ENCODE measurements around the gene ARHGEF10L.

Gene ARHGEF10L

GRCh38 chr1:17511188-17511587 is 28.3 kb upstream of the ARHGEF10L start:
- Histone ChIP-seq H3K4me3 (ENCODE audit: low read length) (no peak overlapping the region), H3K27me3 (ENCODE audit: insufficient read depth, low read length) (no peaks in the 10 kb centered on the region), H3K36me3 (ENCODE audit: insufficient read depth, low read depth, low read length) (no peaks in the 10 kb centered on the region), H3K9me3 (ENCODE audit: insufficient read depth, low read depth, low read length) (no peaks in the 10 kb centered on the region), H3K4me1 (ENCODE audit: insufficient read depth, low read length) (no peaks in the 10 kb centered on the region; the same call in 1 of the 2 replicates), H3K9ac (ENCODE audit: low read depth, low read length) (no peak overlapping the region), H3K27ac (ENCODE audit: low read length) (no peak overlapping the region)

GRCh38 chr1:17513131-17513530 is 26.4 kb upstream of the ARHGEF10L start:
- H3K36me3 ChIP-seq (ENCODE audit: insufficient read depth, low read depth, low read length) = no peaks in the 10 kb centered on the region
- no peaks in the 10 kb centered on the region for H3K27me3 ChIP-seq (ENCODE audit: insufficient read depth, low read length)
- no peak overlapping the region for H3K27ac ChIP-seq (ENCODE audit: low read length)
- H3K4me3 ChIP-seq (ENCODE audit: low read length) = no peak overlapping the region
- H3K9me3 ChIP-seq (ENCODE audit: insufficient read depth, low read depth, low read length) = no peaks in the 10 kb centered on the region
- peaks cover 6% of the 10 kb centered on the region; the same call in 1 of the 2 replicates for H3K4me1 ChIP-seq (ENCODE audit: insufficient read depth, low read length)
- no peak overlapping the region for H3K9ac ChIP-seq (ENCODE audit: low read depth, low read length)

- H3K27me3 ChIP-seq (ENCODE audit: insufficient read depth, low read length) = no peaks in the 10 kb centered on the region
These were observed 24.7 kb upstream of the ARHGEF10L start for GRCh38 chr1:17514776-17515175.

GRCh38 chr1:17515902-17516301 is 23.6 kb upstream of the ARHGEF10L start:
- Histone ChIP-seq H3K4me3 (ENCODE audit: low read length) (no peak overlapping the region), H3K9me3 (ENCODE audit: insufficient read depth, low read depth, low read length) (no peaks in the 10 kb centered on the region), H3K36me3 (ENCODE audit: insufficient read depth, low read depth, low read length) (no peaks in the 10 kb centered on the region), H3K9ac (ENCODE audit: low read depth, low read length) (peak overlapping the region; percentile 30; the same call in 1 of the 2 replicates), H3K27me3 (ENCODE audit: insufficient read depth, low read length) (no peaks in the 10 kb centered on the region), H3K4me1 (ENCODE audit: insufficient read depth, low read length) (peaks cover 14% of the 10 kb centered on the region; the same call in 1 of the 2 replicates), H3K27ac (ENCODE audit: low read length) (no peak overlapping the region)

More at GRCh38 chr1:17514776-17515175, 24.7 kb upstream of the ARHGEF10L start:
- H3K9ac ChIP-seq (ENCODE audit: low read depth, low read length) = no peak overlapping the region
- H3K27ac ChIP-seq (ENCODE audit: low read length) = no peak overlapping the region
- no peaks in the 10 kb centered on the region for H3K36me3 ChIP-seq (ENCODE audit: insufficient read depth, low read depth, low read length)
- peaks cover 6% of the 10 kb centered on the region; the same call in 1 of the 2 replicates for H3K4me1 ChIP-seq (ENCODE audit: insufficient read depth, low read length)
- no peaks in the 10 kb centered on the region for H3K9me3 ChIP-seq (ENCODE audit: insufficient read depth, low read depth, low read length)
- H3K4me3 ChIP-seq (ENCODE audit: low read length) = no peak overlapping the region

- peak overlapping the region; percentile 30; the same call in 1 of the 2 replicates for H3K9ac ChIP-seq (ENCODE audit: low read depth, low read length)
- no peak overlapping the region for H3K27ac ChIP-seq (ENCODE audit: low read length)
- peaks cover 15% of the 10 kb centered on the region; the same call in 1 of the 2 replicates for H3K4me1 ChIP-seq (ENCODE audit: insufficient read depth, low read length)
- H3K36me3 ChIP-seq (ENCODE audit: insufficient read depth, low read depth, low read length) = no peaks in the 10 kb centered on the region
- H3K9me3 ChIP-seq (ENCODE audit: insufficient read depth, low read depth, low read length) = no peaks in the 10 kb centered on the region
- H3K4me3 ChIP-seq (ENCODE audit: low read length) = no peak overlapping the region
- no peaks in the 10 kb centered on the region for H3K27me3 ChIP-seq (ENCODE audit: insufficient read depth, low read length)
These were observed 22.9 kb upstream of the ARHGEF10L start for GRCh38 chr1:17516303-17517214.

GRCh38 chr1:17520041-17520440 is 19.5 kb upstream of the ARHGEF10L start:
- Histone ChIP-seq H3K27me3 (ENCODE audit: insufficient read depth, low read length) (no peaks in the 10 kb centered on the region), H3K9me3 (ENCODE audit: insufficient read depth, low read depth, low read length) (no peaks in the 10 kb centered on the region), H3K4me1 (ENCODE audit: insufficient read depth, low read length) (peaks cover 21% of the 10 kb centered on the region; the same call in 1 of the 2 replicates), H3K4me3 (ENCODE audit: low read length) (no peak overlapping the region), H3K36me3 (ENCODE audit: insufficient read depth, low read depth, low read length) (no peaks in the 10 kb centered on the region), H3K27ac (ENCODE audit: low read length) (no peak overlapping the region), H3K9ac (ENCODE audit: low read depth, low read length) (no peak overlapping the region)

GRCh38 chr1:17520473-17521319 is 18.8 kb upstream of the ARHGEF10L start:
- no peaks in the 10 kb centered on the region for H3K27me3 ChIP-seq (ENCODE audit: insufficient read depth, low read length)
- no peak overlapping the region for H3K9ac ChIP-seq (ENCODE audit: low read depth, low read length)
- peaks cover 21% of the 10 kb centered on the region; the same call in 1 of the 2 replicates for H3K4me1 ChIP-seq (ENCODE audit: insufficient read depth, low read length)

GRCh38 chr1:17521946-17522612 is 17.4 kb upstream of the ARHGEF10L start:
- Histone ChIP-seq H3K27ac (ENCODE audit: low read length) (no peak overlapping the region), H3K9ac (ENCODE audit: low read depth, low read length) (no peak overlapping the region), H3K9me3 (ENCODE audit: insufficient read depth, low read depth, low read length) (no peaks in the 10 kb centered on the region), H3K4me3 (ENCODE audit: low read length) (no peak overlapping the region), H3K36me3 (ENCODE audit: insufficient read depth, low read depth, low read length) (no peaks in the 10 kb centered on the region), H3K27me3 (ENCODE audit: insufficient read depth, low read length) (no peaks in the 10 kb centered on the region), H3K4me1 (ENCODE audit: insufficient read depth, low read length) (peaks cover 18% of the 10 kb centered on the region)

More at GRCh38 chr1:17520473-17521319, 18.8 kb upstream of the ARHGEF10L start:
- H3K36me3 ChIP-seq (ENCODE audit: insufficient read depth, low read depth, low read length) = no peaks in the 10 kb centered on the region
- no peaks in the 10 kb centered on the region for H3K9me3 ChIP-seq (ENCODE audit: insufficient read depth, low read depth, low read length)
- H3K4me3 ChIP-seq (ENCODE audit: low read length) = no peak overlapping the region
- no peak overlapping the region for H3K27ac ChIP-seq (ENCODE audit: low read length)

GRCh38 chr1:17523321-17524041 is 16.0 kb upstream of the ARHGEF10L start:
- Histone ChIP-seq H3K9ac (ENCODE audit: low read depth, low read length) (no peak overlapping the region), H3K4me3 (ENCODE audit: low read length) (no peak overlapping the region), H3K36me3 (ENCODE audit: insufficient read depth, low read depth, low read length) (no peaks in the 10 kb centered on the region), H3K27me3 (ENCODE audit: insufficient read depth, low read length) (no peaks in the 10 kb centered on the region), H3K4me1 (ENCODE audit: insufficient read depth, low read length) (peaks cover 23% of the 10 kb centered on the region), H3K27ac (ENCODE audit: low read length) (no peak overlapping the region), H3K9me3 (ENCODE audit: insufficient read depth, low read depth, low read length) (no peaks in the 10 kb centered on the region)

GRCh38 chr1:17524645-17525044 is 14.9 kb upstream of the ARHGEF10L start:
- H3K27ac ChIP-seq (ENCODE audit: low read length) = no peak overlapping the region

More at GRCh38 chr1:17524645-17525044, 14.9 kb upstream of the ARHGEF10L start:
- Histone ChIP-seq H3K27me3 (ENCODE audit: insufficient read depth, low read length) (no peaks in the 10 kb centered on the region), H3K36me3 (ENCODE audit: insufficient read depth, low read depth, low read length) (no peaks in the 10 kb centered on the region), H3K4me3 (ENCODE audit: low read length) (no peak overlapping the region), H3K4me1 (ENCODE audit: insufficient read depth, low read length) (peaks cover 23% of the 10 kb centered on the region), H3K9me3 (ENCODE audit: insufficient read depth, low read depth, low read length) (no peaks in the 10 kb centered on the region), H3K9ac (ENCODE audit: low read depth, low read length) (no peak overlapping the region)

Data from iPS-20b (cell line).